GM21576 (cell line): Measurements from ENCODE around the gene SURF2.
"Not testable (repeated sequence)": the region's sequence is repeated elsewhere in the genome, so short reads cannot be mapped to it uniquely, and the experiment has no call there.

Experiments
- ATAC-seq: cut with Tn5 transposase; IDR thresholded peaks from one replicate; pipeline ENCODE4 v1.9.1; 2021; ENCODE audit warnings: mild to moderate bottlenecking, moderate library complexity; ENCODE audit not compliant: unreplicated experiment

The SURF2 gene

DNA sequence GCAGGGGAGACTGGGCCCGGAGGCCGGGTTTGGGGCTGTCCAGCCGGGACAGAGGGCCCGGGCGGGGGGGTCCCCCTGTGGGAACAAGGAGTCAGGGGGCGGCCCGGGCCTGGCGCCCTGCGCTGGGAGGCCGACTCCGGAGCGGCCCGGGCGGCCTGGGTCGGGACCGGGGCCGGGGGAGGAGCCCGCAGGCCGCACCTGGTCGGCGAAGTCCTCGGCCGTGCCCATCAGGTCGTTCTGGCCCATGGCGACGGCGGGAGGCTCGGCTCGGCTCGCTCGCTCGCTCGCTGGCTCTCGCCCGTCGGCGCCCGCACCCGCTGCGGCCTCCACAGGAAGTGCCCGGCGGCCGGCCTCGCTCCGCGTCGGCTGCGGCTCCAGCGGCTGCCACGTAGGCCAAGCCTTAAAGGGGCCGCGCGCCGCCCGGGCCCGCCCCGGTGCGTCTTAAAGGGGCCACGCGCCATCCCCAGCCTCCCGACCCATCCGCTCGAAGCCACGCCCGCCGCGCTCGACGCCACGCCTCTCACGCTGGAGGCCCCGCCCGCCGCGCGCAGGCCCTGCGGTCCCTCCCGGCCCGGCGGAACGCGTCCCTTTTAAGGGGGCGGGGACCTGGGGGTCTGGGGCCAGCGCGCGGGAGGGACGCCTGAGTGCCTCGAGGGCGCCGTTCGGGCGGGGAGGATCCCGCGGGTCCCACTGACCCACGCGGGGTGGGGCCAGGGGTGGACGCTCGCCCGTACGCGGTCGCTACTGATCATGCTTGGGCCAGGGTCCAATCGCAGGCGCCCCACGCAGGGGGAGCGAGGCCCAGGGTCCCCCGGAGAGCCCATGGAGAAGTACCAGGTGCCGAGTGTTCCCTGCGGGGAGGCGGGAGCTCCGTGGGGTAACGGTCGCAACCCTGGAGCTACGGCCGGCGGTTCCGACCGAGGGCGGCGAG is 19.6 kb downstream of the SURF2 start, which contains the start of the genes STKLD1 and SURF4:
Gene STKLD1 (plus strand): TSS at position 643 of the 931 bp plus-strand sequence. CDS start 108 bp downstream, at position 751.
Gene SURF4 (minus strand): TSS at position 337 of the 931 bp plus-strand sequence. CDS start 91 bp downstream, at position 246.
- peak; percentile 87 for ATAC-seq

DNA sequence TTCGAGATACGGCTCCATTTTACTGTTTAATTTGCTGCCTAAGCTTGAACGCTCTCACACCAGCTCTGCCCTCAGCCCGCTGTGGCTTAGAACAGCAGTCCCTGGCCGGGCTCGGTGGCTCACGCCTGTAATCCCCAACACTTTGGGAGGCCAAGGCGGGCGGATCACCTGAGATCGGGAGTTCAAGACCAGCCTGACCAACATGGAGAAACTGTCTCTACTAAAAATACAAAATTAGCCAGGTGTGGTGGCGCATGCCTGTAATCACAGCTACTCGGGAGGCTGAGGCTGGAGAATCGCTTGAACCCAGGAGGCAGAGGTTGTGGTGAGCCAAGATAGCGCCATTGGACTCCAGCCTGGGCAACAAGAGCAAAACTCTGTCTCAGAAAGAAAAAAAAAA is 20.9 kb downstream of the SURF2 start:
- not testable (repeated sequence) for ATAC-seq

DNA sequence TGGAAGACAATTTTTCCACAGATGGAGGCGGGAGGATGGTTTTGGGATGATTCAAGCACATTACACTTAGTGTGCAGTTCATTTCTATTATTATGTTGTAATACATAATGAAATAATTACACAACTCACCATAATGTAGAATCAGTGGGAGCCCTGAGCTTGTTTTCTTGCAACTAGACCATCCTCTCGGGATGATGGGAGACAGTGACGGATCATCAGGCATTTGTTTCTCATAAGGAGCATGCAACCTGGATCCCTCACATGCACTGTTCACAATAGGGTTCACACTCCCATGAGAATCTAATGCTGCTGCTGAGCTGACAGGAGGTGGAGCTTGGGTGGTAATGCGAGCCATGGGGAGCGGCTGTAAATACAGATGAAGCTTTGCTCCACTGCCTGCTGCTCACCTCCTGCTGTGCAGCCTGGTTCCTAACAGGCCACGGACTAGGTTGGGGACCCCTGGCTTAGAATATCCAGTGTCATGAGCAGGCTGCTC is 21.4 kb downstream of the SURF2 start:
- ATAC-seq: no peak

DNA sequence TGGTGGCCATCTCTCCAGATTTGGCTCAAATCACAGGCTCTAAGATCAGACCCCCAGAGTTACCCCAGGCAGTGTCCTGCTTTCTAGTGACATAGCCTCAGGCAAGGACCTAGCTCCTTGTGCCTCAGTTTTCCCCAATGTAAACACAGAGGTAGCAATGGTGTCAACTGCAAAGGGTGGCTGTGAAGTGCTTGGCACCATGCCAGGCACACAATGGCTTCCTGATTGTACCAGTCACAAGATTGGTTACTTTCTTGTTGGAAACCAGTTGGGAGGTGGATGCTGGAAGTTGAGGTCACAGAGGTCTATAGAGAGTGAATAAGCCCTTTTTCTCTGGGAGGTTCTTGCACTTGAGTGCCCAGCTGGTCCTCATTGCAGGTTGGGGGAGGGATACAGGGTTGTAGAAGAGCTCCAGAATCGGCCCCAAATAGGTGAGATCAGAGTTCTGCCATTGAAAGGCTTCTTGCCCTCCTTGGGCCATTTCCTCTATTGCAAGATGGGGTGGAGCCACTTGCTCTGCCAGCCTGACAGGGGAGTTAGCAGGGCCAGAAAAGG is 22.1 kb downstream of the SURF2 start:
- no peak for ATAC-seq

DNA sequence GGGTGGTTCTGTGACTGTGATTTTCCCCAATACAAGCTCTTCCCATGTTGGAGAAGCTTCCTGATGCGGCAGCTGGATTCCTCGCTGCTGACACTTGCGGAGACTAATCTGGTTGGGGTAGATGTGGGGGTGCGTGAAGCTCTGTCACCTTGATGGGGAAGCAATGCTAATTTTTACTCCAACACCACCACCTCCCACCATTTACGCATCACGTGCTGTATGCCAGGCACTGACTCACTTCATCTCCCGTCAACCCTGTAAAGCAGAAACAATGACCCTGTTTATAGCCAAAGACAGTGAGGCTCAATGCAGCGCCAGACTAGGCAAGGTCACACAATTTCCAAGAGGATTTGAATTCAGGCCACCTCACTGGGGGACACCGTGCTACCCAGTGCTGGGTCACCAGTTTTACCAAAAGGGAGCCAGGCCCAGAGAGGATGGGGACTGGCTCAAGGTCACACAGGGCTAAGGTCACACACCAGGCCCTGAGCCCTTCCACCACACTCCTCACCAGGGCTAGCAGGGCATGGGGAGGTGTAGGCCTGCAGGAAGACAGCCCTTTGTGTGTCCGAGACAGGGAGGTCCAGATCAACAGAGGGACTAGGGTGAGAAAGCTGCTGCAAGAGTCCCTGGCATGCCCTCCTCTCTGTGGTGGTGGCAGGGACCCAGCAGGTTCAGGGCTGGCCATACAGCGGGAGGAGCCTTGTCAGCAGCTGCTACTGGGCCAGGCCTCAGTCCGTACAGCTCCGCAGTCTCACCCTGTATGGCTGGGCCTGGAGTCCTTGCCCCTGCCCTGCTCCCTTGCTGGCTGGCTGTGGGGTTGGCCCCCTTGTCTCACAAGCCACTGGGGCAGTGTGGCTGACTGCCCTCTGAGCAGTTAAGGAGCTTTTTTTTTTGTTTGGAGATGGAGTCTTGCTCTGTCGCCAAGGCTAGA is 23.1 kb downstream of the SURF2 start:
- no peak for ATAC-seq

DNA sequence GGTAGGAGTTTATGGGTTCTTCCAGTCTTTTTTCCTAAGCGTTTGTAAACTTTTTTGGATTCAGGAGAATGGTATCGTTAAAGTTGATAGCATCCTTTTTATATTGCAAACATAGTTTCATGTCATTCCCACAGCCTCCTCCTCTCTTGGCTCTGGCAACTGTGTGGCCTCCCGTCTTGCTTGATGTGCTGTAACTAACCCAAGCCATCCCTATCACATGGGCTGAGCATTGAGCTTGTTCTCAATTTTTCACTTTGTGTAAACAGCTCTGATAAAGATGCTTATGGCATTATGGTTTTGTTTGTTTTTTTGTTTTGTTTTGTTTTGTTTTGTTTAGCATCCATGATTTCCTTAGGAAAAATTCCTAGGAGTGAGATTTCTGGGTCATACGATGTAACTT is 24.4 kb downstream of the SURF2 start:
- no peak for ATAC-seq

DNA sequence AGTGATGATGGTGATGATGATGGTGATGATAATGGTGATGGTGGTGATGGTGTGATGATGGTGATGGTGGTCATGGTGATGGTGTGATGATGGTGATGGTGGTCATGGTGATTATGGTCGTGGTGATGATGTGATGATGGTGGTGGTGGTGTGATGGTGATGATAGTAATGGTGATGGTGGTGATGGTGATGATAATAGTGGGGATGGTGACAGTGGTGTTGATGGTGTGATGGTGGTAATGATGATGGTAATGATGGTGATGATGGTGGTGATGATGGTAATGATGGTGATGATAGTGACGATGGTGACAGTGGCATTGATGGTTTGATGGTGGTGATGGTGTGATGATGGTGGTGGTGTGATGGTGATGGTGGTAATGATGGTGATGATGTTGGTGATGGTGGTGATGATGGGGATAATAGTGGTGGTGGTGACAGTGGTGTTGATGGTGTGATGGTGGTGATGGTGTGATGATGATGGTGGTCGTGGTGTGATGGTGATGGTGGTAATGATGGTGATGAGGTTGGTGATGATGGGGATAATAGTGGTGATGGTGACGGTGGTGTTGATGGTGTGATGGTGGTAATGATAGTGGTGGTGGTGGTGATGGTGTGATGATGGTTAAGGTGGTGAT is 26.3 kb downstream of the SURF2 start:
- no peak for ATAC-seq

DNA sequence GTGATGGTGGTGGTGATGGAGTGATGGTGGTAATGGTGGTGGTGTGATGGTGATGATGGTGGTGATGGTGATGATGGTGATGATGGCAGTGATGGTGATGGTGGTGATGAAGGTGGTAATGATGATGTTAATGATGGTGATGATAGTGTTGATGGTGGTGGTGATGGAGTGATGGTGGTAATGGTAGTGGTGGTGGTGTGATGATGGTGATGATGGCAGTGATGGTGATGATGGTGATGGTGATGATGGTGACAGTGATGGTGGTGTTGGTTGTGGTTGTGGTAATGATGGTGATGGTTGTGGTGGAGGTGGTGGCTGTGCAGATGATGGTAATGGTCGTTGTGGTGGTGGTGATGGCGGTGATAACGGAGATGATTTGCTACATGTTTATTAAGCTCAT is 27.1 kb downstream of the SURF2 start:
- ATAC-seq: no peak

DNA sequence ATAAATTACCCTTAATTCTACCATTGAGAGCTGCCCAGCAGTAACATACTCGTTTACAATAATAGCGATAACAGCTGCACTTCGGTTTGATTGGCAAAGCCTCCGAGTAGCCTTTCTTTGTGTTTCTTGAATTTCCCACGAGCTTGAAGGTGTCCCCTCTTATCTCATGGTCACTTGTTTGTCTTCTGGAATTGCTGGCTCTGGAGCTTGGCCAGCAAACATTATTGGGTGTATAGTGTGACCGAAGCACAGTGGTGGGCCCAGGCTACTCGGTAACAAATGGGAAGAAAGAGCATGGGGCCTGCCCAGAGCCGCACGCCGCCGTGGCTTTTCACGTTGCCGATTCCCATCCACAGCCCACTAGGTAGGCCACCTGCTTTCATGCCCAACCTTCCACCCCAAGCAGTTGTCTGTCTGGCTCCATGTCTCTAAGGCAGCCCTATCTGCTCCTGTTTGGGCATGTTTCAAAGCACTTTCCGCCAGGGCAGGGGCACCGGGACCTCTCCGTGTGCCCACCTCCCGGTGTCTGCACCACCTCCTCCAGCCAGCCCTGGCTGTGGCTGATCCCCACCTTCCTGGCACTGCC is 28.5 kb downstream of the SURF2 start:
- no peak for ATAC-seq

DNA sequence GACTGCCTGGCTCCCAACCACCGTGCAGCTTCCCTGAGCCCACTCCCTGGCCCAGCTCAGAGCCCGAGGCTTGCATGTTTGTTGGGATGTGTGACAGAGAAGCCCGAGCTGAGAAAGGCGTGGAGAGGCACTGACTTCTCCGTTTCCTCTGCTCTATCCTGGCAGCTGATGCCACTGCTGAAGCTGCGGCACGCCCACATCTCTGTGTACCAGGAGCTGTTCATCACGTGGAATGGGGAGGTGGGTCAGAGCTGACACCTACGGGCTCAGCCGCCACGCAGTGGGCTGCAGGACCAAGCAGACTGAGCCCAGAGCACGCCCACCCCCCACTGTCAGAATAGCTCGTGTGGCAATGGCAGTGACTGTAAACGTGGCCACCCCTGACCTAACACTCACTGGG is 29.1 kb downstream of the SURF2 start:
- no peak for ATAC-seq

DNA sequence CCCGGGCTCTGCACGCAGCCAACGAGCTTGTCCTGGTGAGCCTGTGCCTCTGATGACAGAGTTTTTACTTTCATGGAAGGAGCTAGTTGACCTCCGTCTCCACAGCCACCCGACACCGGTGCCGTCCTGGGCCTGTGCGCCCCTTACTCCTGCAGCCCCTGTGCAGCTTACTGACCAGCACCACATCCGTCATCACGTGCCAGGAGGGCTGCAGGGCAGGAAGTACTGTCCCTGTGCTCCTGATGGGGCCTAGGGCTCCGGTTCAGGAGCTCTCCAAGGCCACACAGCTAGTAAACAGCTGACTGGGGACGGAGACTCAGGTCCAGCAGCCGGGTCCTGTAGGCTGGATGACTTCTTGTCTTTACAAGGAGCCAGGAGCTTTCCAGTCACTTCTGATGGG is 30.0 kb downstream of the SURF2 start:
- ATAC-seq: no peak

DNA sequence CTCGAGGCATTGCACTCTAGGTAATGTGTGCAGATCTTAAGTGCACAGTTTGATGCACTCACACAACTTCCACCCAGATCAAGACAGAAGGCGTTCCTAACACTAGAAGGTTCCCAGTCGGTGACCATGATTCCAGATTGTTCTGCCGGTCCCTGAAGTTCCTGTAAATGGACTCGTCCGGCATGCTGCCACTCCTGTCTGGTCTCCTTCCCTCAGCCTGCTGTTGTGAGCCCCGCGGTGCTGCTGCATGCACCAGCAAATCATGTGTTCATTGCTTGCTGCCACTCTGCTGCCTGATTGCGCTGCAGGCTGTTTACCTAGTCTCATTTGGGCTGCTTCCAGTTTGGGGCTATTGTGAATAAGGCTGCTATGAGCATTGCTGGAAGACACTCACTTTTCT is 31.3 kb downstream of the SURF2 start:
- ATAC-seq: no peak

DNA sequence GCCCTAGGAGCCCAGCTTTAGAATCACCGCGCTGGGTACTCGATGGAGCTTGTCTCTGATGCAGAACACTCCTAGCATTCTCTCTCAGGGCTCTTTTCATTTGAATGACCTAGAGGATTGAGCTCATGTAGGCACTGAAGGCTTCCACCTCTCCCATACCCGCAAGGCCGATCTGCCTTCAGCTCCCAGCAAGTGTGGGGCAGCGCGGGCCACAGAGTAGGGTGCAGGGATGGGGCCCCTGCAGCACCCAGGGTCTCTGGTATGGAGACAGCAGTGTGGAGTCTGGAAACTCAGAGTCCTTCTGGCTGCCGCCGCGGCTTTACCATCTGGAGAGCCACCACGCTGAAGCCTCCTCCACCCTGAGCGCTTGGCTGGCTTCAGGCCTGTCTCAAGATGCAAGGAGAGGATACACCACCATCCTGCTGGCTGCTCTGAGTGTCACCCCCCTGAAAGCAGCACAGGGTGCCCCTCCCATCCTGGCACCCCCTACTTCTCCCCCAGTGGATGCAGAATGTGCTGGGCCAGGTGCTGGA is 32.7 kb downstream of the SURF2 start:
- no peak for ATAC-seq

DNA sequence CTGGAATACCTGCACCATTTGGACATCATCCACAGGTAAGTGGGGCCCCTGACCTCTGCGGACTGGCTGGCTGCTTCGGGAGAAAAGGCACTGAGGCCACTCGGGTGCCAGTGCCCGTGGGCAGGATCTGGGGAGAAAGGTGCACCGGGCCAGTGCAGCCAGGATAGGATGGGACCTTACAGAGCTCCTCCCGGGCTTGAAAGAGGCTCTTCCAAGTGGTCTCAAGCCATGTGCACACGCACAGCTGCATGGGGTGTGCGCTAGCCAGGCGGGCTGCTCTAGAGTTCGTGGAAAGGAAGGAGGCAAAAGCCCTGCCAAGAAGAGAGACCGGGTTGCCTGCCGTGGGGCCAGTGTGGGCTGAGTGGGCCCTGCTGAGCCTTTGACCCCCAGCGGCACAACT is 33.2 kb downstream of the SURF2 start:
- no peak for ATAC-seq

DNA sequence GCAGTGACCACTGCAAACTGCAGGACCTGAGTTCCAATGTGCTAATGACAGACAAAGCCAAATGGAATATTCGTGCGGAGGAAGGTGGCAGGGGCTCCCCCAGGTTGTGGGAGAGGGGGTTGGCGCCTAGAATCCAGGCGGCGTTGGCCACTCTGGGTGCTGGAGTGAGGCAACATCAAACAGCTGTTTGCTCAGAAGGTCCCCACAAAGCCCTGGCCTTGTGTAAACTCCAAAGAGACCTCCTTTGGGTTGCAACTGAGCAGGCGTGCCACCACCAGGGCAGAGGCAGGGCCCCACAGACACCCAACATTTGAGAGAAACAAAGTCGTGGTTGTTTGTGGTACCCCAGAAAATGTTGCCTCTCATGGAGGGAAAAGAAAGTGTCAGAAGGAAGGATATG is 34.4 kb downstream of the SURF2 start:
- no peak for ATAC-seq

DNA sequence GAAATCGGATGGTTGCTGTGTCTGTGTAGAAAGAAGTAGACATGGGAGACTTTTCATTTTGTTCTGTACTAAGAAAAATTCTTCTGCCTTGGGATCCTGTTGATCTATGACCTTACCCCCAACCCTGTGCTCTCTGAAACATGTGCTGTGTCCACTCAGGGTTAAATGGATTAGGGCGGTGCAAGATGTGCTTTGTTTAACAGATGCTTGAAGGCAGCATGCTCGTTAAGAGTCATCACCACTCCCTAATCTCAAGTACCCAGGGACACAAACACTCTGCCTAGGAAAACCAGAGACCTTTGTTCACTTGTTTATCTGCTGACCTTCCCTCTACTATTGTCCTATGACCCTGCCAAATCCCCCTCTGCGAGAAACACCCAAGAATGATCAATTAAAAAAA is 35.1 kb downstream of the SURF2 start:
- ATAC-seq: not testable (repeated sequence)

DNA sequence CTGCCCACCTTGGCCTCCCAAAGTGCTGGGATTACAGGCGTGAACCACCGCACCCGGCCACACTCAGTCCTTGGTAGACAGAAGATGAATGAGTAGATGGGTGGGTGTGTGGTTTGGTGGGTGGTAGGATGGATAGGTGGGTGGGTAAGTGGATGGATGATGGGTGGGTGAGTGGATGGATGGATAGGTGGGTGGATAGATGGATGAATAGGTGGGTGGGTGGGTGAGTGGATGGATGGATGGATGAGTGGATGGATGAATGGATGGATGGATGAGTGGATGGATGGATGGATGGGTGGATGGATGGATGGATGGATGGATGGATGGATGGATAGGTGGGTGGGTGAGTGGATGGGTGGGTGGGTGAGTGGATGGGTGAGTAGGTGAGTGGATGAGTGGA is 36.0 kb downstream of the SURF2 start:
- ATAC-seq: not testable (repeated sequence)

DNA sequence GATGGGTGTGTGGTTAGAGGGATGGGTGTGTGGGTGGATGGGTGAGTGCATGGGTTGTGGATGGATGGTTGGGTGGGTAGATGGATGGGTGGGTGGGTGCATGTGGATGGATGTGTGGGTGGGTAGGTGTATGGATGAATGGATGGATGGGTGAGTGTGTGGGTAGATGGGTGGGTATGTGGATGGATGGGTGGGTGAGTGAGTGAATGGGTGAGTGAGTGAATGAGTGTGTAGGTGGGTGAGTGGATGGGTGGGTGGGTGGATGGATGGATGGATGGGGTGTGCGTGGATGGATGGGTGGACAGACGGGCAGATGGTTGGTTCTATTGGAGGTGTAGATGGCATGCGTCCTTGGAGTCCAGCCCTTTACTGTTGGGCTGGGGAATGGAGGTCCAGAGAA is 37.0 kb downstream of the SURF2 start:
- ATAC-seq: no peak

DNA sequence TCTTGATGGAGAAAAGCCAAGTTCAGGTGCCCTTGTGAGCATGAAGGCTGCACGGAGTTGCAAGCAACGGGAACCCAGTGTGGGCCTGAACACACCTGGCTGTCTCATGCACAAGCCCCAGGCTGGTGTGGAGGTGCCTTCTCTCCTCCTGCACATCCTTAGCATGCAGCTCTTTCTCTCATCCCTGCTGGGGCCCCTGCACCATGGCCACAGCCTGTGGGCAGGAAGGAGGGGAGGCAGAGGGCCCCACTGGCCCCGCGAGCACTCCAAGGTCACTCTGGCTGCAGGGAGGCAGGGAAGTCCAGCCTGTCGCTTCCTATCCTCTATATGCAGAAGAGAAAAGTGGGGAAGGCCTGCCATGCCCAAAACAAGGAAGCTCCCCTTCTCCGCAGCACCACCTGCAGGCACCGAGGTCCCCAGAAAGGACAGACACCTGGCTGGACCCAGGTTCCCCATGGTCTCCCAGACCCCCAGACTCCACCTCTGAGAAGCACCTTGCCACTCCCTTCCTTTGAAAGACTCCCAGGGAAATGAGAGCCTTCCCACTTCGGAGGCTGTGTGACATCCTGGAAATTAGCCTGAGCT is 38.4 kb downstream of the SURF2 start:
- ATAC-seq: no peak

DNA sequence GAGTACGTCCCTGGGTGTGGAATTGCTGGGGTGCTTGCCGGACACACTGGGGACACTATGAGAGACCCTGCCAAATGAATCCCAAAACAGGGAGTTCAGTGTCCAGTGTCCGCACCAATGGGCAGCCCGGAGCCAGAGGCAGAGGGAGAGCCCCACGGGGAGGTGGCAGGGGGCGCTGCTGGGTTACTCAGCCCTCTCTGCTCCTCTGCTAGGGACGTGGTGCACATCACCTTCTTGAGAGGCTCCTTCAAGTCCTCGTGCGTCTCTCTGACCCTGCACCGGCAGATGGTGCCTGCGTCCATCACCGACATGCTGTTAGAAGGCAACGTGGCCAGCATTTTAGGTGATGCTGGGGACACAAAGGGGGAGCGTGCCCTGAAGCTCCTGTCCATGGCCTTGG is 40.6 kb downstream of the SURF2 start:
- no peak for ATAC-seq
